Body of pancreas (tissue), 4 donors: Measurements from ENCODE around the gene CTSD. TPM values are rescaled to one million over a fixed set of nuclear protein-coding genes. Genes with fewer than 3 reads are reported as not detected.

ENCODE experiments used
- ATAC-seq: fragments of 150-250 bp; one replicate; pipeline ENCODE4 v1.9.1; 2016
- DNase-seq, 4 donors: peaks; one replicate each; pipeline ENCODE4 v3.0.0-alpha.2; 2019
- H3K27ac ChIP-seq, 4 donors: fragments of 200-600 bp; sonication (generic); 1 replicate in 3 of 4; 2 replicates in 1 of 4; pipeline versions ENCODE4 v1.5.1 to v1.6.1; 2016 to 2019; ENCODE audit warnings: mild to moderate bottlenecking in 1 of 4, mixed read lengths in 1 of 4, moderate library complexity in 1 of 4
- H3K27me3 ChIP-seq, 2 donors: fragments of 200-600 bp; sonication (generic); one replicate each; pipeline ENCODE4 v1.6.0; 2016; ENCODE audit warnings: mild to moderate bottlenecking in 1 of 2
- H3K36me3 ChIP-seq, 2 donors: fragments of 200-600 bp; sonication (generic); replicated peaks in 1 of 2; 2 replicates each; pipeline ENCODE4 v1.5.1; 2016; ENCODE audit warnings: low read depth in 2 of 2; ENCODE audit not compliant: insufficient read depth in 1 of 2
- H3K4me1 ChIP-seq: fragments of 200-600 bp; sonication (generic); one replicate; pipeline ENCODE4 v1.6.0; 2016
- H3K4me3 ChIP-seq, 2 donors: fragments of 200-600 bp; sonication (generic); 1 replicate in 1 of 2; 2 replicates in 1 of 2; pipeline ENCODE4 v1.5.1; 2016 to 2019
- H3K9me3 ChIP-seq, 3 donors: fragments of 200-600 bp; sonication (generic); 1 replicate in 2 of 3; 2 replicates in 1 of 3; pipeline ENCODE4 v1.5.1; 2016
- POLR2A ChIP-seq, 3 donors: fragments of 450-650 bp; IDR thresholded peaks; one replicate each; pipeline ENCODE4 v1.6.1; 2016; ENCODE audit warnings: antibody characterized with exemption in 3 of 3, mild to moderate bottlenecking in 2 of 3
- WGBS, 2 donors: methylation state at CpG; one replicate each; pipeline ENCODE4 v1.1.5; 2017; 5-methylcytosine and 5-hydroxymethylcytosine counted together
- intact Hi-C: fragments of 100-400 bp; cut with DNase I; formaldehyde crosslinking; loops from one replicate; pipeline ENCODE4 v1.15.1; 2023
- total RNA-seq, 2 donors: library from RNA; depleted of rRNA; stranded (reverse); fragments of >200 nt; gene quantifications; one replicate each; pipeline ENCODE4 v1.1.0, GENCODE V29; 2016
- TF ChIP-seq, protein P1 (sequence below), 7 experiments: fragments of 450-650 bp in 4 of 7; fragments of 200-600 bp in 3 of 7; sonication (generic) in 3 of 7; IDR thresholded peaks; one replicate each; pipeline ENCODE4 v1.5.1; 2016 to 2019; ENCODE audit warnings: antibody characterized with exemption in 7 of 7

CTSD gene
- total RNA-seq, 2 donors from 2014 or later = 214 to 255 TPM

DNA sequence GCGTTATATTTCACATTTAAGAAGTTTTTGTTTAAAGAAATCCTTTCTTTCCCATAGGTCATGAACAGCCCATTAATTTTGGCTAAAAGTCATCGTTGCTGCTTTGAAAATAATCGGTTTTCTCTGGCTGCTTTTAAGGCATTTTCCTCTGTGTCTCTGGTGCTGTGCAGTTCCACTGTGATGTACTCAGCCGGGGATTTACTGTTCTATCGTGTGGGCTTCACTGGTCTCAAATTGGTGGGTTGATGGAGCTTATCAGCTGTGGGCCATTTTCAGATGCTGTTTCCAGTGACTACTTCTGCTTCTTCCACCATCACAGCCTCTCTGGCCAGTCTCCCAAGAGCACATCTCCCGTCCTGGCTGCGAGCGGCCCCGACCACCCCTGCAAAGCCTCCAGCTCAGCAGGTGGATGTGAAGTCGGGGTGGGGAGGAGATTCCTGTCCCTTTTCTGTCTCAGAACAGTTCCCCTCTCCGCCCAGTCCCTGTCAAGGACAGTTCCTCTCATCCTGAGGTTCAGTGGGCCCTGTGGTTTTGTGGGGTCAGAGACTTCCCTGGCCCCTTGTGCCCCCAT lies 33.6 kb downstream of the CTSD start:
- Histone ChIP-seq H3K4me1 (no peaks in the 10 kb centered on the region), H3K9me3 (no peaks in the 10 kb centered on the region), H3K36me3 (no peaks in the 10 kb centered on the region), H3K27me3 (no peaks in the 10 kb centered on the region), H3K4me3 (no peak overlapping the region), H3K27ac (no peak overlapping the region)
- intact Hi-C loops = no loop called here
- WGBS, 2 donors = 44 to 60% methylated on average over 8 to 10 of the region's 11 CpGs
- no peak for ATAC-seq
- no peak for DNase-seq
- TF ChIP-seq, protein P1, sequence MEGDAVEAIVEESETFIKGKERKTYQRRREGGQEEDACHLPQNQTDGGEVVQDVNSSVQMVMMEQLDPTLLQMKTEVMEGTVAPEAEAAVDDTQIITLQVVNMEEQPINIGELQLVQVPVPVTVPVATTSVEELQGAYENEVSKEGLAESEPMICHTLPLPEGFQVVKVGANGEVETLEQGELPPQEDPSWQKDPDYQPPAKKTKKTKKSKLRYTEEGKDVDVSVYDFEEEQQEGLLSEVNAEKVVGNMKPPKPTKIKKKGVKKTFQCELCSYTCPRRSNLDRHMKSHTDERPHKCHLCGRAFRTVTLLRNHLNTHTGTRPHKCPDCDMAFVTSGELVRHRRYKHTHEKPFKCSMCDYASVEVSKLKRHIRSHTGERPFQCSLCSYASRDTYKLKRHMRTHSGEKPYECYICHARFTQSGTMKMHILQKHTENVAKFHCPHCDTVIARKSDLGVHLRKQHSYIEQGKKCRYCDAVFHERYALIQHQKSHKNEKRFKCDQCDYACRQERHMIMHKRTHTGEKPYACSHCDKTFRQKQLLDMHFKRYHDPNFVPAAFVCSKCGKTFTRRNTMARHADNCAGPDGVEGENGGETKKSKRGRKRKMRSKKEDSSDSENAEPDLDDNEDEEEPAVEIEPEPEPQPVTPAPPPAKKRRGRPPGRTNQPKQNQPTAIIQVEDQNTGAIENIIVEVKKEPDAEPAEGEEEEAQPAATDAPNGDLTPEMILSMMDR (IDR thresholded peaks at IDR 0.05) = no peak
- TF ChIP-seq POLR2A (IDR thresholded peaks at IDR 0.05) = no peak

GRCh38 chr11:1729692-1730011 lies 34.1 kb downstream of the CTSD start:
- Histone ChIP-seq H3K27ac (no peak overlapping the region), H3K4me3 (no peak overlapping the region), H3K27me3 (no peaks in the 10 kb centered on the region), H3K4me1 (no peaks in the 10 kb centered on the region), H3K36me3 (no peaks in the 10 kb centered on the region), H3K9me3 (no peaks in the 10 kb centered on the region)
- TF ChIP-seq, protein P1 (IDR thresholded peaks at IDR 0.05) = no peak
- no peak for TF ChIP-seq POLR2A (IDR thresholded peaks at IDR 0.05)
- intact Hi-C loops = no loop called here
- ATAC-seq = no peak
- WGBS, 2 donors = 58 to 60% methylated on average over 9 of the region's 9 CpGs
- no peak for DNase-seq

DNA sequence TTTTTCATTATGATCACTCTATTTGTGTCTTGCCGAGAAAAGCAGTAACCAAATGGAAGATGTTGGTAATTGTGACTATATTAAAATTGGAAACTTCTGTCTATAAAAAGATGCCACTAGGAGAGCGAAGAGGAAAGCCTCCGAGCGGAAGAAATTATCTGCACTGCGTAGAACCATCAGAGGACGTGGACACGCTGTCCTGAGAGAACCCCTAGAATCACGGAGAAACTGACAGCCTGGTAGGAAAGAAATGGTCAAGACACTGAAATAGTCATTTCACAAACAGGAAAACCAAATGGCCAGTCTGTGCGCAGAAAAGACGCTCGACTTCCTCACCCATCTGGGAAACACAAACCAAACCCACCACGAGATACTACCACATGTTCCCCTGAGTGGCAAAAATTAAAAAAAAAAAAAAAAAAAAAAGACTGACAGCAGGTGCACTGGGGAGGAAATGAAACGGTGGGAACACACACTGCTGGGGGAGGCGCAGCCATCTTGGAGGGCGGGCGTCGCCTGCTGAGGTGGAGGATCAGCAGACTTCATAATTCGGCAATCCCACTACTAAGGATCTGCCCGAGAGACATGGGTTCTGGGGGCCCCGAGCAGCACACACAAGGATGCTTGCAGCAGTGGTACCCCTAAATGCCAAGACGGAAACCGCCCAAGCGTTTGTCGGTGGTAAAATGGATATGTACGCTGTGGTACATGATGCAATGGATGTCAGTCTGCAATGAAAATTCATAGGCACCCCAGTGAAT lies 34.6 kb downstream of the CTSD start:
- TF ChIP-seq, protein P1 (IDR thresholded peaks at IDR 0.05) = no peak
- no peak for TF ChIP-seq POLR2A (IDR thresholded peaks at IDR 0.05)
- no peak overlapping the region for H3K27ac ChIP-seq
- ATAC-seq = no peak

DNA sequence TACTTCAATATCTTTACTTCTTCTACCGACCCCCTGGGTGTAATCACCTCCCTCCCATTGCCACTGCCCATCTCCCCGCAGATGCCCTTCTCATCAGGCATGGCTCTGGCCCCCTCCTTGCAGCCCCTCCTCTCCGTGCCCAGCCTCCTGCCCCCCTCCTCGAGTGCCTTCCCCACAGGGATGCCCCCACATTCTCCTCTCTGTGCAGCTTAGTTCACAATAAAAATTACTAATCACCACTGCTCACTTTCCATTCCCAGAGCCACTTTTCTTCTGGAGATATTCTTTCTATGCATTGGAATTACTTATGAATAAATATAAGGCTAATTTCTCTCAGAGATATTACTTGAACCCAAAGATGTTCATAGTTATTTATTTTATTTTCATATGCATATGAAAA lies 35.4 kb downstream of the CTSD start:
- DNase-seq (no peak), ATAC-seq (no peak)
- H3K9me3 ChIP-seq = no peaks in the 10 kb centered on the region
- H3K4me1 ChIP-seq = no peaks in the 10 kb centered on the region
- no peak for TF ChIP-seq POLR2A (IDR thresholded peaks at IDR 0.05)
- TF ChIP-seq, protein P1 (IDR thresholded peaks at IDR 0.05) = no peak
- WGBS, 2 donors = 39 to 47% methylated on average over 4 of the region's 4 CpGs
- no peak overlapping the region for H3K4me3 ChIP-seq
- no peak overlapping the region for H3K27ac ChIP-seq
- H3K36me3 ChIP-seq = no peaks in the 10 kb centered on the region
- H3K27me3 ChIP-seq = no peaks in the 10 kb centered on the region
- intact Hi-C loops = no loop called here

More for the DNA sequence above, 34.6 kb downstream of the CTSD start:
- 60 to 71% methylated on average over 25 of the region's 25 CpGs for WGBS, 2 donors
- Histone ChIP-seq H3K27me3 (no peaks in the 10 kb centered on the region), H3K4me1 (no peaks in the 10 kb centered on the region), H3K36me3 (no peaks in the 10 kb centered on the region), H3K9me3 (no peaks in the 10 kb centered on the region), H3K4me3 (no peak overlapping the region)
- intact Hi-C loops = no loop called here
- no peak for DNase-seq

DNA sequence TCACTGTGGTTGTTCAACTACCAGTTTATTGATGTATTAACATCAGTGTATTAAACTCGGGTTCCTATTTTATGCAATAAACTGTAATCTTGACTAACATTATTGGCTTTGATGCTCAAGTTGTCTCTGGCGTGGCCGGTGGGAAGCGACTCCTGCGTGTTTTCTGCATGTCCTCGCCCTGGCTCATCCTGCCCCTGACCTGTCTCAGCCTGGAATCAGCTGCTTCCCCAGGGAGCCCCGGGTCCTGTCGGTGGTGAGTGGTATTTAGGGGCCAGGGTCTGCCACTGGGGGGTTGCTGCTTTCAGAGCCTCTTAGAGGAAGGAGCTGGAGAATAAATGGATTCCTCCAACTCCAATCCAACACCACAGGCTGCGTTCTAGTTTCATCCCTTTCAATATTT lies 35.9 kb downstream of the CTSD start:
- no peak for DNase-seq
- no peak overlapping the region for H3K4me3 ChIP-seq
- no peaks in the 10 kb centered on the region for H3K4me1 ChIP-seq
- ATAC-seq = no peak
- no peak overlapping the region for H3K27ac ChIP-seq
- WGBS, 2 donors = 61 to 74% methylated on average over 8 to 9 of the region's 9 CpGs
- intact Hi-C loops = no loop called here
- TF ChIP-seq, protein P1 (IDR thresholded peaks at IDR 0.05) = no peak
- no peak for TF ChIP-seq POLR2A (IDR thresholded peaks at IDR 0.05)
- H3K27me3 ChIP-seq = no peaks in the 10 kb centered on the region
- no peaks in the 10 kb centered on the region for H3K36me3 ChIP-seq
- H3K9me3 ChIP-seq = no peaks in the 10 kb centered on the region
